Fibroblast of the conjunctiva (primary cell): ENCODE measurements around the gene PTGDR.

ENCODE experiments used
- DNase-seq: peaks from one replicate; pipeline ENCODE4 v3.0.0-alpha.2; 2010; ENCODE audit warnings: low read depth

Gene PTGDR

GRCh38 chr14:52312931-52313355, 45.4 kb downstream of the PTGDR start:
- no peak for DNase-seq

GRCh38 chr14:52313462-52313861, 46.0 kb downstream of the PTGDR start:
- DNase-seq: no peak

- DNase-seq: peak; percentile 85
These were observed 46.6 kb downstream of the PTGDR start, which contains the start of gene PTGER2 for GRCh38 chr14:52313903-52314594. Gene PTGER2 (plus strand): TSS chr14:52314312. CDS start chr14:52314549, 237 bp downstream.

GRCh38 chr14:52314595-52315354, 47.3 kb downstream of the PTGDR start:
- no peak for DNase-seq

GRCh38 chr14:52315355-52315718, 47.8 kb downstream of the PTGDR start:
- no peak for DNase-seq

GRCh38 chr14:52318062-52318461, 50.6 kb downstream of the PTGDR start:
- no peak for DNase-seq

GRCh38 chr14:52318826-52319645, 51.5 kb downstream of the PTGDR start:
- no peak for DNase-seq

GRCh38 chr14:52319919-52320318, 52.4 kb downstream of the PTGDR start:
- DNase-seq: no peak

- no peak for DNase-seq
These were observed 57.6 kb downstream of the PTGDR start for GRCh38 chr14:52325126-52325525.

- no peak for DNase-seq
These were observed 58.1 kb downstream of the PTGDR start for GRCh38 chr14:52325630-52326029.
